GM23338 (cell line): ENCODE results near the gene APBA2. TPM values are rescaled to one million over a fixed set of nuclear protein-coding genes. Genes with fewer than 3 reads are reported as not detected.

Experiments
- ATAC-seq: fragments of 200-7000 bp; cut with Tn5 transposase; 3 replicates; pipeline ENCODE4 v1.9.1; 2020
- DNase-seq: peaks from one replicate; pipeline ENCODE4 v3.0.0-alpha.2; 2015; ENCODE audit warnings: low spot score
- H2AFZ ChIP-seq: fragments of 200-600 bp; sonication (generic); 2 replicates; pipeline ENCODE4 v1.8.0; 2016; ENCODE audit warnings: antibody characterized with exemption, mild to moderate bottlenecking, moderate library complexity
- H3F3A ChIP-seq: fragments of 200-600 bp; sonication (generic); replicated peaks from 2 replicates; pipeline ENCODE4 v1.8.0; 2017; ENCODE audit warnings: antibody characterized with exemption, mixed run types, low read depth
- H3K27ac ChIP-seq: fragments of 200-600 bp; sonication (generic); 2 replicates; pipeline ENCODE4 v1.6.1; 2016; ENCODE audit warnings: low read depth
- H3K27me3 ChIP-seq: fragments of 200-600 bp; sonication (generic); 2 replicates; pipeline ENCODE4 v1.8.0; 2016; ENCODE audit warnings: mild to moderate bottlenecking, mixed run types, moderate library complexity; ENCODE audit not compliant: insufficient read depth
- H3K36me3 ChIP-seq: fragments of 200-600 bp; sonication (generic); 2 replicates; pipeline ENCODE4 v1.8.0; 2016; ENCODE audit warnings: mild to moderate bottlenecking; ENCODE audit not compliant: insufficient read depth
- H3K4me1 ChIP-seq: fragments of 200-600 bp; sonication (generic); 2 replicates; pipeline ENCODE4 v1.8.0; 2016; ENCODE audit warnings: mild to moderate bottlenecking, moderate library complexity; ENCODE audit not compliant: insufficient read depth
- H3K4me2 ChIP-seq: fragments of 200-600 bp; sonication (generic); 2 replicates; pipeline ENCODE4 v1.7.1; 2017; ENCODE audit warnings: mixed run types
- H3K4me3 ChIP-seq: fragments of 200-600 bp; sonication (generic); 2 replicates; pipeline ENCODE4 v1.6.1; 2016; ENCODE audit warnings: mixed run types
- H3K79me2 ChIP-seq: fragments of 200-600 bp; sonication (generic); replicated peaks from 2 replicates; pipeline ENCODE4 v1.8.0; 2017; ENCODE audit warnings: mild to moderate bottlenecking; ENCODE audit not compliant: insufficient read depth
- H3K9me2 ChIP-seq: fragments of 200-600 bp; sonication (generic); 2 replicates; pipeline ENCODE4 v1.8.0; 2017; ENCODE audit not compliant: insufficient read depth
- H4K20me1 ChIP-seq: fragments of 200-600 bp; sonication (generic); replicated peaks from 2 replicates; pipeline ENCODE4 v1.8.0; 2017; ENCODE audit warnings: mild to moderate bottlenecking; ENCODE audit not compliant: insufficient read depth
- H3K27ac Mint-ChIP-seq: 2 replicates; pipeline ENCODE4 v1.8.0; 2020; ENCODE audit warnings: inconsistent platforms, mild to moderate bottlenecking, moderate library complexity, mixed read lengths
- H3K27me3 Mint-ChIP-seq: 3 replicates; pipeline ENCODE4 v1.8.0; 2022; ENCODE audit warnings: low read depth, mild to moderate bottlenecking, moderate library complexity, mixed read lengths, inconsistent platforms; ENCODE audit not compliant: insufficient read depth, poor library complexity
- H3K36me3 Mint-ChIP-seq: 3 replicates; pipeline ENCODE4 v1.8.0; 2021; ENCODE audit warnings: low read depth, mild to moderate bottlenecking, inconsistent platforms, moderate library complexity, mixed read lengths
- H3K4me1 Mint-ChIP-seq: 3 replicates; pipeline ENCODE4 v1.8.0; 2020; ENCODE audit warnings: mild to moderate bottlenecking, inconsistent platforms, mixed read lengths
- H3K4me3 Mint-ChIP-seq: 3 replicates; pipeline ENCODE4 v1.8.0; 2021; ENCODE audit warnings: moderate library complexity, mild to moderate bottlenecking, inconsistent platforms, mixed read lengths
- H3K9me3 Mint-ChIP-seq: 3 replicates; pipeline ENCODE4 v1.8.0; 2020; ENCODE audit warnings: moderate library complexity, mild to moderate bottlenecking, inconsistent platforms, mixed read lengths
- CREB1 ChIP-seq: fragments of 250-450 bp; sonication (Bioruptor Pico); IDR thresholded peaks from 2 replicates; pipeline ENCODE4 v1.5.0; 2020; ENCODE audit warnings: low read depth, mild to moderate bottlenecking, moderate library complexity
- CTCF ChIP-seq, 2 experiments: fragments of 200-600 bp in 1 of 2; sonication (generic) in 1 of 2; conservative IDR thresholded peaks; 2 replicates each; pipeline versions ENCODE4 v1.5.1 to v1.6.1; 2016 to 2017; ENCODE audit warnings: antibody characterized with exemption in 2 of 2, low read depth in 2 of 2, mild to moderate bottlenecking in 2 of 2, moderate library complexity in 1 of 2
- ETS1 ChIP-seq: IDR thresholded peaks from 2 replicates; pipeline ENCODE4 v1.6.1; 2016; ENCODE audit warnings: antibody characterized with exemption
- EZH2 ChIP-seq: fragments of 200-600 bp; sonication (generic); IDR thresholded peaks from one replicate; pipeline ENCODE4 v1.8.0; 2017; ENCODE audit warnings: antibody characterized with exemption, mild to moderate bottlenecking, low read depth; ENCODE audit not compliant: unreplicated experiment
- EZH2phosphoT487 ChIP-seq: fragments of 200-600 bp; sonication (generic); IDR thresholded peaks from one replicate; pipeline ENCODE4 v1.8.1; 2018; ENCODE audit warnings: antibody characterized with exemption; ENCODE audit not compliant: unreplicated experiment
- JUNB ChIP-seq: IDR thresholded peaks from one replicate; pipeline ENCODE4 v1.6.1; 2016; ENCODE audit warnings: antibody characterized with exemption; ENCODE audit not compliant: unreplicated experiment
- NANOG ChIP-seq: IDR thresholded peaks from 2 replicates; pipeline ENCODE4 v1.6.1; 2016; ENCODE audit warnings: antibody characterized with exemption, borderline replicate concordance
- POLR2AphosphoS5 ChIP-seq: IDR thresholded peaks from 2 replicates; pipeline ENCODE4 v1.6.1; 2016; ENCODE audit warnings: antibody characterized with exemption, low read depth
- REST ChIP-seq: IDR thresholded peaks from one replicate; pipeline ENCODE4 v1.6.1; 2018; ENCODE audit warnings: antibody characterized with exemption; ENCODE audit not compliant: unreplicated experiment
- STAT1 ChIP-seq: IDR thresholded peaks from one replicate; pipeline ENCODE4 v1.6.1; 2016; ENCODE audit warnings: antibody characterized with exemption; ENCODE audit not compliant: unreplicated experiment
- ZNF114 ChIP-seq: fragments of 250-450 bp; sonication (Bioruptor Pico); IDR thresholded peaks from 2 replicates; pipeline ENCODE4 v1.5.0; 2020; ENCODE audit warnings: mild to moderate bottlenecking, moderate library complexity
- ZNF331 ChIP-seq: fragments of 250-450 bp; sonication (Bioruptor Pico); IDR thresholded peaks from 2 replicates; pipeline ENCODE4 v1.5.0; 2020; ENCODE audit warnings: low read depth, mild to moderate bottlenecking, moderate library complexity
- ZNF462 ChIP-seq: fragments of 250-450 bp; sonication (Bioruptor Pico); IDR thresholded peaks from 2 replicates; pipeline ENCODE4 v1.5.0; 2020; ENCODE audit warnings: mild to moderate bottlenecking, moderate library complexity
- polyA plus RNA-seq: library from polyadenylated mRNA; unstranded; fragments of >200 nt; fragmentation: Nextera tagmentation; extraction: Ambion mirVana; gene quantifications from 2 replicates; pipeline ENCODE4 v1.2.1, GENCODE V29; 2016
- total RNA-seq: library from RNA; depleted of rRNA; stranded (reverse); fragments of >200 nt; shearing (Covaris generic); gene quantifications from 2 replicates; pipeline ENCODE4 v1.2.3, GENCODE V29; 2014

APBA2 gene
- total and polyA plus RNA-seq, 2 experiments from 2014 or later: 5.9 to 24.7 TPM

- no peak overlapping the region for H3K27ac ChIP-seq
- H3F3A ChIP-seq: no peaks in the 10 kb centered on the region
- H3K27ac Mint-ChIP-seq: no peak overlapping the region
- 0 out of 2 replicates have a peak, but pooled peaks cover 6% of the 10 kb centered on the region for H3K79me2 ChIP-seq
- no peaks in the 10 kb centered on the region for H3K4me1 ChIP-seq
- peaks cover 24% of the 10 kb centered on the region for H3K36me3 Mint-ChIP-seq
- H3K27me3 ChIP-seq: no peaks in the 10 kb centered on the region
- no peaks in the 10 kb centered on the region for H4K20me1 ChIP-seq
- H3K36me3 ChIP-seq: no peaks in the 10 kb centered on the region
- ATAC-seq (no peak), DNase-seq (no peak)
- H3K27me3 Mint-ChIP-seq: peaks cover 11% of the 10 kb centered on the region
- H3K9me2 ChIP-seq: no peaks in the 10 kb centered on the region
- no peak overlapping the region for H3K4me3 Mint-ChIP-seq
- H3K4me1 Mint-ChIP-seq: peaks cover 4% of the 10 kb centered on the region; the same call in 2 of the 3 replicates
- H3K4me2 ChIP-seq: no peak overlapping the region
- H3K4me3 ChIP-seq: no peak overlapping the region
- no peak overlapping the region for H2AFZ ChIP-seq
- peaks cover 24% of the 10 kb centered on the region for H3K9me3 Mint-ChIP-seq
- TF ChIP-seq POLR2AphosphoS5 (no peak), CREB1 (CRISPR knock-in tag) (no peak), EZH2phosphoT487 (no peak), CTCF (conservative IDR thresholded peaks at IDR 0.05; ENCODE audit: low read depth in 2 of 2) (no peak), ZNF114 (no peak), ZNF462 (CRISPR knock-in tag) (no peak), EZH2 (no peak), NANOG (no peak), ETS1 (no peak), JUNB (no peak), ZNF331 (CRISPR knock-in tag) (no peak), STAT1 (no peak), REST (no peak)
Observed at GRCh38 chr15:28899061-28899738, 13.4 kb downstream of the APBA2 start.
